Measurements from ENCODE around the gene PPP1R7.
A peak's percentile ranks its signal among the peaks of the same experiment; 100 is the strongest.

Gene PPP1R7

GRCh38 chr2:241112592-241112991 is 37.7 kb upstream of the PPP1R7 start:
- H3K4me1 Mint-ChIP-seq = peaks cover 43 to 52% of the 10 kb centered on the region in 2 donors
- DNase-seq (no peak), ATAC-seq (replicated peaks) (no peak)
- no peaks in the 10 kb centered on the region for H3K27me3 Mint-ChIP-seq
- H3K36me3 Mint-ChIP-seq = peaks cover 48 to 79% of the 10 kb centered on the region in 2 donors
- H3K9me3 Mint-ChIP-seq = peaks cover 0 to 3% of the 10 kb centered on the region in 2 donors
- H3K27ac Mint-ChIP-seq = peak overlapping the region; percentile 94
- peak overlapping the region in 1 of 2 donors; percentile 54 for H3K4me3 Mint-ChIP-seq

GRCh38 chr2:241114836-241115235 is 35.4 kb upstream of the PPP1R7 start:
- DNase-seq (no peak), ATAC-seq (replicated peaks) (no peak)
- Mint-ChIP-seq H3K36me3 (peaks cover 45 to 77% of the 10 kb centered on the region in 2 donors), H3K4me3 (no peak overlapping the region), H3K9me3 (no peaks in the 10 kb centered on the region), H3K27me3 (no peaks in the 10 kb centered on the region), H3K27ac (peak overlapping the region; percentile 26), H3K4me1 (peaks cover 30 to 31% of the 10 kb centered on the region in 2 donors)

DNA sequence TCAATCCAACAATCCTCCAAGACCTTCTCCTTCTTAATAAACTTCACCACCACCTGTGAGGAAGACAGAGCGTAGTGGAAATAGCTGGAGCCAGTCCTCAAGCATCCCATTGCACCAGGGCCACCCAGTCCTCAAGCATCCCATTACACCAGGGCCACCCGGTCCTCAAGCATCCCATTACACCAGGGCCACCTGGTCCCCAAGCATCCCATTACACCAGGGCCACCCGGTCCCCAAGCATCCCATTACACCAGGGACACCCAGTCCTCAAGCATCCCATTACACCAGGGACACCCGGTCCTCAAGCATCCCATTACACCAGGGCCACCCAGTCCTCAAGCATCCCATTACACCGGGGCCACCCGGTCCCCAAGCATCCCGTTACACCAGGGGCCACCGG is 34.9 kb upstream of the PPP1R7 start:
- Mint-ChIP-seq H3K27me3 (no peaks in the 10 kb centered on the region), H3K36me3 (peaks cover 46 to 75% of the 10 kb centered on the region in 2 donors), H3K4me3 (no peak overlapping the region), H3K4me1 (peaks cover 25 to 26% of the 10 kb centered on the region in 2 donors), H3K27ac (no peak overlapping the region), H3K9me3 (peaks cover 0 to 2% of the 10 kb centered on the region in 2 donors)
- ATAC-seq (replicated peaks) (no peak), DNase-seq (no peak)

GRCh38 chr2:241116606-241117560 is 33.4 kb upstream of the PPP1R7 start:
- H3K9me3 Mint-ChIP-seq = peaks cover 3 to 4% of the 10 kb centered on the region in 2 donors

GRCh38 chr2:241118737-241119505 is 31.3 kb upstream of the PPP1R7 start:
- Mint-ChIP-seq H3K4me3 (no peak overlapping the region), H3K27me3 (no peaks in the 10 kb centered on the region), H3K27ac (no peak overlapping the region), H3K9me3 (peaks cover 3 to 4% of the 10 kb centered on the region in 2 donors), H3K4me1 (peaks cover 0 to 6% of the 10 kb centered on the region in 2 donors), H3K36me3 (peaks cover 58 to 81% of the 10 kb centered on the region in 2 donors)
- no peak for ATAC-seq (replicated peaks)
- DNase-seq = no peak

More at GRCh38 chr2:241116606-241117560, 33.4 kb upstream of the PPP1R7 start:
- peaks cover 10 to 14% of the 10 kb centered on the region in 2 donors for H3K4me1 Mint-ChIP-seq
- DNase-seq = no peak
- H3K4me3 Mint-ChIP-seq = no peak overlapping the region
- H3K36me3 Mint-ChIP-seq = peaks cover 57 to 79% of the 10 kb centered on the region in 2 donors
- peak overlapping the region; percentile 31 for H3K27ac Mint-ChIP-seq
- ATAC-seq (replicated peaks) = no peak
- H3K27me3 Mint-ChIP-seq = no peaks in the 10 kb centered on the region

GRCh38 chr2:241120440-241120839 is 29.8 kb upstream of the PPP1R7 start:
- Mint-ChIP-seq H3K4me3 (no peak overlapping the region), H3K36me3 (peaks cover 46 to 71% of the 10 kb centered on the region in 2 donors), H3K9me3 (peaks cover 3 to 4% of the 10 kb centered on the region in 2 donors), H3K27me3 (no peaks in the 10 kb centered on the region), H3K4me1 (peaks cover 0 to 2% of the 10 kb centered on the region in 2 donors), H3K27ac (peak overlapping the region; percentile 14)
- DNase-seq = no peak
- ATAC-seq (replicated peaks) = peak in 1 of 2 donors; percentile 53

DNA sequence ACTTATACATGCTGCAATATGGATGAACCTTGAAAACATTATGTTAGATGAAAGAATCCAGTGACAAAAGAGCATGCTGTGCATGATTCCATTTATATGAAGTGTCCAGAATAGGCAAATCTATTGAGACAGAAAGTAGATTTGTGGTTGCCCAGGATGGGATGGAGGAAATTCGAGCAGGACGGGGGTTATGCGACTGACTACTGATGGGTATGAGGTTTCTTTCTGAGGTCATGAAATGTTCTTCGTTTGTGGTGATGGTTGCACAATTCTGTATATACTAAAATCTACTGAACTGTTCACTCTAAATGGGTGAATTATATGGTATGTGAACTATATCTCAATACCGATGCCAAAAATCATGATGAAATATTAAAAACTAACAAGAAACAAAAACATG is 29.3 kb upstream of the PPP1R7 start:
- no peak overlapping the region for H3K4me3 Mint-ChIP-seq
- H3K36me3 Mint-ChIP-seq = peaks cover 40 to 71% of the 10 kb centered on the region in 2 donors
- DNase-seq = no peak
- peaks cover 2 to 5% of the 10 kb centered on the region in 2 donors for H3K4me1 Mint-ChIP-seq
- H3K9me3 Mint-ChIP-seq = peaks cover 3 to 4% of the 10 kb centered on the region in 2 donors
- H3K27me3 Mint-ChIP-seq = no peaks in the 10 kb centered on the region
- no peak overlapping the region for H3K27ac Mint-ChIP-seq
- ATAC-seq (replicated peaks) = no peak

DNA sequence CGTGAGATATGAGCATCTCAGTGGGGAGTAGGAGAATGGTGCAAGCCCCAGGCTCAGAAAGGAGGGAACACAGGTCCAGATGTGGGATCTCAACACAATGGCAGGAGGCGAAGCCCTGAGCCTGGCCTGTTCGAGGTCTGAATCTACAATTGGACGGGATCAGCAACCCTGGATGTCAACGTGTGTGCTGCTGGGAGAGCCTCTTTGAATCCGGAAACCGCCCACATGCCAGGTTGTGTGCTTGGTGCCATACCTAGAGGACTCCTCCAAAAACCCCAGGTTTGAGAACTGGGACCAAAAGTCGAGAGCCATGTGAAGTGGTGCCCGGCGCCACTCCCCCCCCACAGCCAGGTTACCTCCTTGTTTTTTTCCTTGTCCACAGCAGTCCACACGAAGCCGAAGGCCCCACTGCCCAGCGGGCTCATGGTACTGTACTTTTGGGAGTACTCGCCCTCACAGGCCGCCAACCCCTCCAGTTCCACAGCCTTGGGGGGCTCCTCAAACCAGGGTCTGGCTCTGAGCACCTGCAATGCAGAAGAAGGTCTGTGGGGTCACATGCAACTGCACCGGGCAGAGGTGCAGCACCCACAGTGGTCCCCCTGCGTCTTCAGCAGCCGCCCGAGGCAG is 27.8 kb upstream of the PPP1R7 start:
- H3K9me3 Mint-ChIP-seq = peaks cover 3 to 4% of the 10 kb centered on the region in 2 donors
- H3K27me3 Mint-ChIP-seq = no peaks in the 10 kb centered on the region
- ATAC-seq (replicated peaks) = no peak
- no peak overlapping the region for H3K4me3 Mint-ChIP-seq
- no peak for DNase-seq
- peaks cover 7 to 20% of the 10 kb centered on the region in 2 donors for H3K4me1 Mint-ChIP-seq
- peaks cover 44 to 71% of the 10 kb centered on the region in 2 donors for H3K36me3 Mint-ChIP-seq
- H3K27ac Mint-ChIP-seq = peak overlapping the region; percentile 9

GRCh38 chr2:241123816-241124536 is 26.3 kb upstream of the PPP1R7 start:
- Mint-ChIP-seq H3K4me3 (peak overlapping the region in 1 of 2 donors; percentile 8), H3K4me1 (peaks cover 19 to 35% of the 10 kb centered on the region in 2 donors), H3K27me3 (no peaks in the 10 kb centered on the region), H3K9me3 (peaks cover 11 to 12% of the 10 kb centered on the region in 2 donors), H3K36me3 (peaks cover 53 to 73% of the 10 kb centered on the region in 2 donors), H3K27ac (peak overlapping the region; percentile 75)
- ATAC-seq (replicated peaks) (no peak), DNase-seq (no peak)

GRCh38 chr2:241125626-241126025 is 24.6 kb upstream of the PPP1R7 start:
- Mint-ChIP-seq H3K27ac (peak overlapping the region; percentile 83), H3K4me3 (peak overlapping the region in 1 of 2 donors; percentile 17), H3K4me1 (peaks cover 27 to 48% of the 10 kb centered on the region in 2 donors), H3K36me3 (peaks cover 52 to 80% of the 10 kb centered on the region in 2 donors), H3K9me3 (peaks cover 12 to 14% of the 10 kb centered on the region in 2 donors), H3K27me3 (no peaks in the 10 kb centered on the region)
- no peak for ATAC-seq (replicated peaks)
- DNase-seq = no peak

GRCh38 chr2:241126201-241126611 is 24.1 kb upstream of the PPP1R7 start:
- Mint-ChIP-seq H3K27ac (peak overlapping the region; percentile 83), H3K27me3 (no peaks in the 10 kb centered on the region), H3K9me3 (peaks cover 10% of the 10 kb centered on the region in 2 donors), H3K36me3 (peaks cover 49 to 79% of the 10 kb centered on the region in 2 donors), H3K4me1 (peaks cover 27 to 48% of the 10 kb centered on the region in 2 donors), H3K4me3 (no peak overlapping the region)
- ATAC-seq (replicated peaks) (no peak), DNase-seq (no peak)

GRCh38 chr2:241126771-241127202 is 23.5 kb upstream of the PPP1R7 start:
- Mint-ChIP-seq H3K27ac (peak overlapping the region; percentile 100), H3K27me3 (no peaks in the 10 kb centered on the region)
- ATAC-seq (replicated peaks) = no peak

GRCh38 chr2:241128266-241128665 is 22.0 kb upstream of the PPP1R7 start:
- ATAC-seq (replicated peaks) (no peak), DNase-seq (no peak)
- H3K4me1 Mint-ChIP-seq = peaks cover 35 to 58% of the 10 kb centered on the region in 2 donors
- peak overlapping the region; percentile 100 for H3K27ac Mint-ChIP-seq
- H3K4me3 Mint-ChIP-seq = peak overlapping the region; percentile 61 to 66
- peaks cover 48 to 77% of the 10 kb centered on the region in 2 donors for H3K36me3 Mint-ChIP-seq
- no peaks in the 10 kb centered on the region for H3K27me3 Mint-ChIP-seq
- peaks cover 10% of the 10 kb centered on the region in 2 donors for H3K9me3 Mint-ChIP-seq

More at GRCh38 chr2:241126771-241127202, 23.5 kb upstream of the PPP1R7 start:
- Mint-ChIP-seq H3K4me3 (peak overlapping the region in 1 of 2 donors; percentile 8), H3K9me3 (peaks cover 10% of the 10 kb centered on the region in 2 donors), H3K36me3 (peaks cover 47 to 76% of the 10 kb centered on the region in 2 donors), H3K4me1 (peaks cover 27 to 48% of the 10 kb centered on the region in 2 donors)
- DNase-seq = no peak
